Duodenal mucosa (tissue), 2 donors: Measurements from ENCODE around the gene FGFR4.

Experiments used
- H3K27ac ChIP-seq: one replicate; pipeline ENCODE4 v1.7.0; 2013; ENCODE audit warnings: low read depth, low read length
- H3K27me3 ChIP-seq, 2 donors: one replicate each; pipeline ENCODE4 v1.7.0; 2013; ENCODE audit warnings: low read length in 2 of 2, control low read depth in 1 of 2; ENCODE audit not compliant: insufficient read depth in 2 of 2, control insufficient read depth in 1 of 2
- H3K36me3 ChIP-seq, 2 donors: one replicate each; pipeline ENCODE4 v1.7.0; 2013; ENCODE audit warnings: low read length in 2 of 2, control low read depth in 1 of 2; ENCODE audit not compliant: insufficient read depth in 2 of 2, control insufficient read depth in 1 of 2
- H3K4me1 ChIP-seq, 2 donors: one replicate each; pipeline ENCODE4 v1.7.0; 2013; ENCODE audit warnings: low read length in 2 of 2, control low read depth in 1 of 2; ENCODE audit not compliant: insufficient read depth in 2 of 2, control insufficient read depth in 1 of 2
- H3K4me3 ChIP-seq, 2 donors: one replicate each; pipeline ENCODE4 v1.7.0; 2013; ENCODE audit warnings: low read length in 2 of 2, low read depth in 1 of 2
- H3K9ac ChIP-seq, 2 donors: one replicate each; pipeline ENCODE4 v1.7.0; 2013; ENCODE audit warnings: low read length in 2 of 2, low read depth in 1 of 2
- H3K9me3 ChIP-seq, 2 donors: one replicate each; pipeline ENCODE4 v1.7.0; 2013; ENCODE audit warnings: low read length in 2 of 2, control low read depth in 1 of 2; ENCODE audit not compliant: control insufficient read depth in 1 of 2

The FGFR4 gene

DNA sequence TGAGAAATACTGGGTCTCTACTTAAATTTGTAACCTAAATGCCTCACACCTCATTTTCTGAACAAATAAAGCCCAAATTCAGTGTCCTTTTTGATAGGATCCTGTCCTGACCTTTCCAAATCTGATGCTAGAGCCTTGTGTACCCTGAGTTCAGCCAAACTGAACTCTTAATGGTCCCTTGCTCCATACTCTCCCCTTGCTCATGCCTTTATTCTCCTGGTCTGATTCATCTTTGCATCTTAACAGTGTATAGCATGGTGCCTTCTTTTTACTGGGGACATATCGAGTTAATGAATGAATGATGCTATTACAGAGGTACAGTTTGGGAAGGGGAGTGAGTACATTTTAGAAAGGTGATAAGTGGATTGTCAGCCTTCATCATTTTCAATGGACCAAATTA, 56.1 kb downstream of the FGFR4 start:
- no peak overlapping the region for H3K9ac ChIP-seq
- peaks cover 8 to 55% of the 10 kb centered on the region in 2 donors for H3K36me3 ChIP-seq
- H3K27ac ChIP-seq: no peak overlapping the region
- no peaks in the 10 kb centered on the region for H3K4me1 ChIP-seq
- H3K27me3 ChIP-seq: no peaks in the 10 kb centered on the region
- no peaks in the 10 kb centered on the region for H3K9me3 ChIP-seq
- no peak overlapping the region for H3K4me3 ChIP-seq

GRCh38 chr5:177146891-177147638, 60.4 kb downstream of the FGFR4 start:
- Histone ChIP-seq H3K36me3 (peaks cover 11 to 67% of the 10 kb centered on the region in 2 donors), H3K27me3 (no peaks in the 10 kb centered on the region), H3K9me3 (no peaks in the 10 kb centered on the region), H3K9ac (no peak overlapping the region), H3K27ac (no peak overlapping the region), H3K4me3 (no peak overlapping the region), H3K4me1 (no peaks in the 10 kb centered on the region)
